ENCODE results near the gene ARMC7.
A peak's percentile ranks its signal among the peaks of the same experiment; 100 is the strongest.

The ARMC7 gene

GRCh38 chr17:75098861-75099260 is 10.9 kb upstream of the ARMC7 start:
- no peaks in the 10 kb centered on the region for H3K9me3 ChIP-seq
- no peak overlapping the region for H3K27ac ChIP-seq
- H3K27me3 ChIP-seq = no peaks in the 10 kb centered on the region
- H4K20me1 ChIP-seq = no peaks in the 10 kb centered on the region
- no peak for TF ChIP-seq Cebpa-rat (IDR thresholded peaks at IDR 0.05)
- no peak overlapping the region for H3K4me2 ChIP-seq
- no peak overlapping the region for H3K4me3 ChIP-seq
- peaks cover 14% of the 10 kb centered on the region for H3K4me1 ChIP-seq
- H3K9ac ChIP-seq = no peak overlapping the region
- H3K36me3 ChIP-seq = peaks cover 10% of the 10 kb centered on the region; the same call in 1 of the 2 replicates

GRCh38 chr17:75099881-75100595 is 9.7 kb upstream of the ARMC7 start:
- H3K36me3 ChIP-seq = peaks cover 10% of the 10 kb centered on the region; the same call in 1 of the 2 replicates

GRCh38 chr17:75102385-75102821 is 7.4 kb upstream of the ARMC7 start:
- no peaks in the 10 kb centered on the region for H3K9me3 ChIP-seq
- peaks cover 10% of the 10 kb centered on the region; the same call in 1 of the 2 replicates for H3K36me3 ChIP-seq
- peak overlapping the region; percentile 49 for H3K4me2 ChIP-seq
- no peaks in the 10 kb centered on the region for H4K20me1 ChIP-seq
- no peak for TF ChIP-seq Cebpa-rat (IDR thresholded peaks at IDR 0.05)
- H3K4me1 ChIP-seq = peaks cover 14% of the 10 kb centered on the region
- H3K27me3 ChIP-seq = no peaks in the 10 kb centered on the region
- no peak overlapping the region for H3K4me3 ChIP-seq
- H3K27ac ChIP-seq = no peak overlapping the region
- no peak overlapping the region for H3K9ac ChIP-seq

More at GRCh38 chr17:75099881-75100595, 9.7 kb upstream of the ARMC7 start:
- TF ChIP-seq Cebpa-rat (IDR thresholded peaks at IDR 0.05) = no peak
- Histone ChIP-seq H3K9me3 (no peaks in the 10 kb centered on the region), H3K4me3 (no peak overlapping the region), H3K27ac (no peak overlapping the region), H4K20me1 (no peaks in the 10 kb centered on the region), H3K4me1 (peaks cover 14% of the 10 kb centered on the region), H3K4me2 (no peak overlapping the region), H3K27me3 (no peaks in the 10 kb centered on the region), H3K9ac (no peak overlapping the region)

GRCh38 chr17:75103601-75104554 is 5.9 kb upstream of the ARMC7 start:
- Histone ChIP-seq H3K9ac (no peak overlapping the region), H3K4me1 (peaks cover 19% of the 10 kb centered on the region), H3K4me3 (no peak overlapping the region), H3K27me3 (peaks cover 10% of the 10 kb centered on the region), H3K36me3 (peaks cover 10% of the 10 kb centered on the region; the same call in 1 of the 2 replicates), H3K9me3 (no peaks in the 10 kb centered on the region), H4K20me1 (no peaks in the 10 kb centered on the region), H3K4me2 (no peak overlapping the region), H3K27ac (no peak overlapping the region)
- TF ChIP-seq Cebpa-rat (IDR thresholded peaks at IDR 0.05) = no peak

- Histone ChIP-seq H3K4me3 (no peak overlapping the region), H4K20me1 (no peaks in the 10 kb centered on the region), H3K27ac (no peak overlapping the region), H3K4me2 (no peak overlapping the region), H3K27me3 (peaks cover 16% of the 10 kb centered on the region), H3K36me3 (peaks cover 3% of the 10 kb centered on the region; the same call in 1 of the 2 replicates), H3K9me3 (no peaks in the 10 kb centered on the region), H3K9ac (no peak overlapping the region), H3K4me1 (peaks cover 28% of the 10 kb centered on the region)
- TF ChIP-seq Cebpa-rat (IDR thresholded peaks at IDR 0.05) = no peak
These were observed 4.4 kb upstream of the ARMC7 start for GRCh38 chr17:75105126-75106080.

GRCh38 chr17:75108193-75108592 is 1.6 kb upstream of the ARMC7 start:
- Histone ChIP-seq H3K9ac (no peak overlapping the region), H3K36me3 (no peaks in the 10 kb centered on the region), H4K20me1 (peaks cover 4% of the 10 kb centered on the region; the same call in 1 of the 2 replicates), H3K27ac (no peak overlapping the region), H3K4me2 (peak overlapping the region; percentile 100; the same call in 1 of the 2 replicates), H3K9me3 (no peaks in the 10 kb centered on the region), H3K4me3 (no peak overlapping the region), H3K4me1 (peaks cover 32% of the 10 kb centered on the region), H3K27me3 (peaks cover 16% of the 10 kb centered on the region)
- no peak for TF ChIP-seq Cebpa-rat (IDR thresholded peaks at IDR 0.05)

- H3K4me1 ChIP-seq = peaks cover 38% of the 10 kb centered on the region
- no peaks in the 10 kb centered on the region for H3K36me3 ChIP-seq
- TF ChIP-seq Cebpa-rat (IDR thresholded peaks at IDR 0.05) = no peak
- peaks cover 8% of the 10 kb centered on the region for H4K20me1 ChIP-seq
- H3K9me3 ChIP-seq = no peaks in the 10 kb centered on the region
- H3K9ac ChIP-seq = peak overlapping the region; percentile 74
- peak overlapping the region; percentile 75 for H3K4me3 ChIP-seq
- no peak overlapping the region for H3K27ac ChIP-seq
- peak overlapping the region; percentile 100 for H3K4me2 ChIP-seq
- peaks cover 16% of the 10 kb centered on the region for H3K27me3 ChIP-seq
These were observed 743 bp upstream of the ARMC7 start for GRCh38 chr17:75109046-75109406.

GRCh38 chr17:75110234-75110937 is 617 bp downstream of the ARMC7 start:
- Histone ChIP-seq H3K4me3 (peak overlapping the region; percentile 75), H3K4me1 (peaks cover 51% of the 10 kb centered on the region), H4K20me1 (peaks cover 9% of the 10 kb centered on the region), H3K9me3 (no peaks in the 10 kb centered on the region), H3K27me3 (peaks cover 16% of the 10 kb centered on the region), H3K9ac (peak overlapping the region; percentile 74), H3K4me2 (peak overlapping the region; percentile 100), H3K27ac (no peak overlapping the region), H3K36me3 (peaks cover under 1% of the 10 kb centered on the region; the same call in 1 of the 2 replicates)
- TF ChIP-seq Cebpa-rat (IDR thresholded peaks at IDR 0.05) = no peak
